HepG2 (cell line): ENCODE results near the gene WDR59. TPM values are rescaled to one million over a fixed set of nuclear protein-coding genes. Genes with fewer than 3 reads are reported as not detected.
A peak's percentile ranks its signal among the peaks of the same experiment; 100 is the strongest.

ENCODE experiments used
- ARHGAP35 ChIP-seq: sonication (generic); formaldehyde crosslinking; IDR thresholded peaks from 2 replicates; pipeline ENCODE4 v1.9.0; 2022; ENCODE audit warnings: mild to moderate bottlenecking, inconsistent platforms, moderate library complexity, missing genetic modification reagents, borderline replicate concordance
- CAMTA2 ChIP-seq: sonication (generic); formaldehyde crosslinking; IDR thresholded peaks from 2 replicates; pipeline ENCODE4 v1.4.0; 2020; ENCODE audit warnings: mild to moderate bottlenecking, missing genetic modification reagents, borderline replicate concordance
- DDIT3 ChIP-seq: sonication (generic); formaldehyde crosslinking; IDR thresholded peaks from 2 replicates; pipeline ENCODE4 v1.4.0; 2020; ENCODE audit warnings: mild to moderate bottlenecking, missing genetic modification reagents
- ETV6 ChIP-seq: sonication (generic); formaldehyde crosslinking; conservative IDR thresholded peaks from 2 replicates; pipeline ENCODE4 v1.4.0; 2020; ENCODE audit warnings: missing genetic modification reagents
- FOXA3 ChIP-seq: IDR thresholded peaks from 2 replicates; pipeline ENCODE4 v1.6.1; 2016; ENCODE audit warnings: missing genetic modification reagents, missing compliant biosample characterization
- IRX3 ChIP-seq: sonication (generic); formaldehyde crosslinking; IDR thresholded peaks from 2 replicates; pipeline ENCODE4 v1.8.1; 2023; ENCODE audit warnings: mild to moderate bottlenecking, low read depth, missing genetic modification reagents, borderline replicate concordance
- KLF13 ChIP-seq: sonication (generic); formaldehyde crosslinking; IDR thresholded peaks from 2 replicates; pipeline ENCODE4 v1.4.0; 2020; ENCODE audit warnings: mild to moderate bottlenecking, missing genetic modification reagents
- MEF2D ChIP-seq: sonication (generic); formaldehyde crosslinking; IDR thresholded peaks from 2 replicates; pipeline ENCODE4 v1.5.1; 2020; ENCODE audit warnings: mild to moderate bottlenecking, missing genetic modification reagents
- NFIC ChIP-seq: IDR thresholded peaks from 2 replicates; pipeline ENCODE4 v1.6.1; 2012; ENCODE audit warnings: mild to moderate bottlenecking, low read length, inconsistent platforms
- RAD21 ChIP-seq: fragments of 450-650 bp; formaldehyde crosslinking; IDR thresholded peaks from 2 replicates; pipeline ENCODE4 v1.5.0; 2020; ENCODE audit warnings: mild to moderate bottlenecking
- RARA ChIP-seq: IDR thresholded peaks from 2 replicates; pipeline ENCODE4 v1.6.1; 2016; ENCODE audit warnings: missing genetic modification reagents, missing compliant biosample characterization
- THAP8 ChIP-seq: sonication (generic); formaldehyde crosslinking; IDR thresholded peaks from 2 replicates; pipeline ENCODE4 v1.5.1; 2020; ENCODE audit warnings: missing genetic modification reagents, mild to moderate bottlenecking, borderline replicate concordance
- ZMAT3 ChIP-seq: sonication (generic); formaldehyde crosslinking; conservative IDR thresholded peaks from 2 replicates; pipeline ENCODE4 v1.7.0; 2021; ENCODE audit warnings: missing genetic modification reagents
- ZNF224 ChIP-seq: sonication (generic); formaldehyde crosslinking; IDR thresholded peaks from 2 replicates; pipeline ENCODE4 v1.5.0; 2020; ENCODE audit warnings: mild to moderate bottlenecking, missing genetic modification reagents
- ZNF234 ChIP-seq: sonication (generic); formaldehyde crosslinking; conservative IDR thresholded peaks from 2 replicates; pipeline ENCODE4 v1.5.1; 2020; ENCODE audit warnings: mild to moderate bottlenecking, missing genetic modification reagents
- ZNF292 ChIP-seq: sonication (generic); formaldehyde crosslinking; IDR thresholded peaks from 2 replicates; pipeline ENCODE4 v1.8.1; 2022; ENCODE audit warnings: mild to moderate bottlenecking, low read depth, missing genetic modification reagents, borderline replicate concordance
- ZNF383 ChIP-seq: sonication (generic); formaldehyde crosslinking; IDR thresholded peaks from 2 replicates; pipeline ENCODE4 v1.4.0; 2020; ENCODE audit warnings: missing genetic modification reagents, mild to moderate bottlenecking, borderline replicate concordance
- ZNF431 ChIP-seq: sonication (generic); formaldehyde crosslinking; IDR thresholded peaks from 2 replicates; pipeline ENCODE4 v1.9.0; 2022; ENCODE audit warnings: missing genetic modification reagents, low read depth, mild to moderate bottlenecking, borderline replicate concordance
- ZNF703 ChIP-seq: sonication (generic); formaldehyde crosslinking; IDR thresholded peaks from 2 replicates; pipeline ENCODE4 v1.5.1; 2020; ENCODE audit warnings: missing genetic modification reagents, mild to moderate bottlenecking, moderate library complexity, borderline replicate concordance
- polyA plus RNA-seq, 8 experiments: library from polyadenylated mRNA; depleted of rRNA in 3 of 8; stranded (reverse) in 7 of 8; unstranded in 1 of 8; fragments of >200 nt; fragmentation: Illumina TruSeq in 4 of 8; extraction: Trizol in 4 of 8; gene quantifications; 2 replicates each; pipeline versions ENCODE4 v1.2.1 to v1.2.3, GENCODE V29; 2011 to 2016; ENCODE audit warnings: low read depth in 4 of 8, missing spikeins in 1 of 8, mixed read lengths in 1 of 8; ENCODE audit not compliant: insufficient read depth in 1 of 8
- total RNA-seq, 5 experiments: library from RNA; depleted of rRNA; stranded (reverse); fragments of >200 nt; fragmentation: Illumina TruSeq; extraction: Trizol; gene quantifications; 2 replicates each; pipeline ENCODE4 v1.2.3, GENCODE V29; 2016; ENCODE audit warnings: low read depth in 1 of 5
- TF ChIP-seq, protein P1 (sequence below): sonication (generic); formaldehyde crosslinking; IDR thresholded peaks from 2 replicates; pipeline ENCODE4 v1.4.0; 2020; ENCODE audit warnings: missing genetic modification reagents
- TF ChIP-seq, protein P2 (sequence below): sonication (generic); formaldehyde crosslinking; IDR thresholded peaks from 2 replicates; pipeline ENCODE4 v1.4.0; 2020; ENCODE audit warnings: missing genetic modification reagents, borderline replicate concordance

Gene WDR59
- total and polyA plus RNA-seq, 2 of the 13 experiments (the other 11 are each of a cell fraction or from before 2014, with no cell fraction given): 65.2 to 306 TPM

DNA sequence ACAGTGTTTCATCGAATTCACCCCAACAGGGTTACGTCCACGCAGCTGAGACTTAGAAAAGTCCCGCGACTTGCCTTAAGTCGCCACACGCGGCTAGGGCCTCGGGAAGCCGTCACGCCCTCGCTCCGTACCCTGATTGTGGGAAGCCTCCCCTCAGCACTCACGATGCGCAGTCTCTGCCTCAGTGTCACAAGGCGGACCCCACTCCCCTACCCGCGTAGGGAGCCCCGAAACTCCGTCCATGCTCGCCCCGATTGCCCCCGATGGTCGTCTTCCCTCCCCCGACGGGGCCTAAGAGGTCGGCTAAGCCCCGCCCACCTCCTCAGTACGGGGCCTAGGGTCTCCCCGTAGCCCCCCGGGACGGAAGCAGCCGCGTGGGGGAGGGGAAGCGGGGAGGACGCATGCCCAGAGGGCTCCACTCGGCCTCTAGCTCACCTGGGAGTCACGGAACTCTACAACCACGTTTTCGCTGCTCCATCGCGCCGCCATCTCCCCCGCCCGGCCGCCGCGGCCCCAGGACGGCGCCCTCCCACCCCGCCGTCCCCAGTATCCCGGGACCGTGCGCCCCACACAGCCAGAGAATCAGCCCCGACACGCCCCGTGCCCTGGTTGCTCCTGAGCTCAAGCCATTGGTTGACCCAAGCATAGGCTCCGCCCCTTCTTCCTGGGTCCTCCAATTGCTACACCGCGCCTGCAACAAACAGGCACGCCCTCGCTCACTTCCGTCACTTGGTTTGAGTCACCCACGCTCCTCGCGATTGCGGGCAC lies at the start of gene WDR59 (continued):
- peak; percentile 56; the same call in 1 of the 2 replicates for TF ChIP-seq RAD21 (CRISPR knock-in tag)
- TF ChIP-seq MEF2D (CRISPR knock-in tag): peak; percentile 52; the same call in 1 of the 2 replicates
- TF ChIP-seq ZNF234: no peak
- peak; percentile 98; the same call in 1 of the 2 replicates for TF ChIP-seq ZNF383 (CRISPR knock-in tag)
- TF ChIP-seq, protein P1, sequence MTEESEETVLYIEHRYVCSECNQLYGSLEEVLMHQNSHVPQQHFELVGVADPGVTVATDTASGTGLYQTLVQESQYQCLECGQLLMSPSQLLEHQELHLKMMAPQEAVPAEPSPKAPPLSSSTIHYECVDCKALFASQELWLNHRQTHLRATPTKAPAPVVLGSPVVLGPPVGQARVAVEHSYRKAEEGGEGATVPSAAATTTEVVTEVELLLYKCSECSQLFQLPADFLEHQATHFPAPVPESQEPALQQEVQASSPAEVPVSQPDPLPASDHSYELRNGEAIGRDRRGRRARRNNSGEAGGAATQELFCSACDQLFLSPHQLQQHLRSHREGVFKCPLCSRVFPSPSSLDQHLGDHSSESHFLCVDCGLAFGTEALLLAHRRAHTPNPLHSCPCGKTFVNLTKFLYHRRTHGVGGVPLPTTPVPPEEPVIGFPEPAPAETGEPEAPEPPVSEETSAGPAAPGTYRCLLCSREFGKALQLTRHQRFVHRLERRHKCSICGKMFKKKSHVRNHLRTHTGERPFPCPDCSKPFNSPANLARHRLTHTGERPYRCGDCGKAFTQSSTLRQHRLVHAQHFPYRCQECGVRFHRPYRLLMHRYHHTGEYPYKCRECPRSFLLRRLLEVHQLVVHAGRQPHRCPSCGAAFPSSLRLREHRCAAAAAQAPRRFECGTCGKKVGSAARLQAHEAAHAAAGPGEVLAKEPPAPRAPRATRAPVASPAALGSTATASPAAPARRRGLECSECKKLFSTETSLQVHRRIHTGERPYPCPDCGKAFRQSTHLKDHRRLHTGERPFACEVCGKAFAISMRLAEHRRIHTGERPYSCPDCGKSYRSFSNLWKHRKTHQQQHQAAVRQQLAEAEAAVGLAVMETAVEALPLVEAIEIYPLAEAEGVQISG: peak; percentile 59
- no peak; the same call in 1 of the 2 replicates for TF ChIP-seq THAP8 (CRISPR knock-in tag)
- TF ChIP-seq ZMAT3: 0 out of 2 replicates have a peak, but pooled peaks have one; percentile 17
- no peak for TF ChIP-seq IRX3
- TF ChIP-seq, protein P2, sequence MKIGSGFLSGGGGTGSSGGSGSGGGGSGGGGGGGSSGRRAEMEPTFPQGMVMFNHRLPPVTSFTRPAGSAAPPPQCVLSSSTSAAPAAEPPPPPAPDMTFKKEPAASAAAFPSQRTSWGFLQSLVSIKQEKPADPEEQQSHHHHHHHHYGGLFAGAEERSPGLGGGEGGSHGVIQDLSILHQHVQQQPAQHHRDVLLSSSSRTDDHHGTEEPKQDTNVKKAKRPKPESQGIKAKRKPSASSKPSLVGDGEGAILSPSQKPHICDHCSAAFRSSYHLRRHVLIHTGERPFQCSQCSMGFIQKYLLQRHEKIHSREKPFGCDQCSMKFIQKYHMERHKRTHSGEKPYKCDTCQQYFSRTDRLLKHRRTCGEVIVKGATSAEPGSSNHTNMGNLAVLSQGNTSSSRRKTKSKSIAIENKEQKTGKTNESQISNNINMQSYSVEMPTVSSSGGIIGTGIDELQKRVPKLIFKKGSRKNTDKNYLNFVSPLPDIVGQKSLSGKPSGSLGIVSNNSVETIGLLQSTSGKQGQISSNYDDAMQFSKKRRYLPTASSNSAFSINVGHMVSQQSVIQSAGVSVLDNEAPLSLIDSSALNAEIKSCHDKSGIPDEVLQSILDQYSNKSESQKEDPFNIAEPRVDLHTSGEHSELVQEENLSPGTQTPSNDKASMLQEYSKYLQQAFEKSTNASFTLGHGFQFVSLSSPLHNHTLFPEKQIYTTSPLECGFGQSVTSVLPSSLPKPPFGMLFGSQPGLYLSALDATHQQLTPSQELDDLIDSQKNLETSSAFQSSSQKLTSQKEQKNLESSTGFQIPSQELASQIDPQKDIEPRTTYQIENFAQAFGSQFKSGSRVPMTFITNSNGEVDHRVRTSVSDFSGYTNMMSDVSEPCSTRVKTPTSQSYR (CRISPR knock-in tag): peak; percentile 91
- no peak for TF ChIP-seq CAMTA2 (CRISPR knock-in tag)
- no peak for TF ChIP-seq KLF13 (CRISPR knock-in tag)
- no peak; the same call in 1 of the 2 replicates for TF ChIP-seq ZNF703
- peak; percentile 49; the same call in 1 of the 2 replicates for TF ChIP-seq ZNF292
- TF ChIP-seq FOXA3 (CRISPR knock-in tag): peak; percentile 60
- no peak for TF ChIP-seq NFIC
- no peak for TF ChIP-seq ZNF224 (CRISPR knock-in tag)
- TF ChIP-seq DDIT3 (CRISPR knock-in tag): 0 out of 2 replicates have a peak, but pooled peaks have one; percentile 52
- TF ChIP-seq RARA (CRISPR knock-in tag): 0 out of 2 replicates have a peak, but pooled peaks have one; percentile 7
- TF ChIP-seq ZNF431 (CRISPR knock-in tag): peak; percentile 82
- 0 out of 2 replicates have a peak, but pooled peaks have one; percentile 64 for TF ChIP-seq ETV6 (CRISPR knock-in tag)
- TF ChIP-seq ARHGAP35 (CRISPR knock-in tag): peak; percentile 90
